Heart left ventricle (tissue), 16 donors: ENCODE results near the gene RPL39L. TPM values are rescaled to one million over a fixed set of nuclear protein-coding genes. Genes with fewer than 3 reads are reported as not detected.

Source experiments
- ATAC-seq, 4 donors: fragments of 200-7000 bp; cut with Tn5 transposase; one replicate each; pipeline ENCODE4 v1.9.1; 2020 to 2022; ENCODE audit warnings: moderate library complexity in 4 of 4, mild to moderate bottlenecking in 3 of 4, moderate number of reproducible peaks in 1 of 4
- DNase-seq, 5 donors: peaks; one replicate each; pipeline ENCODE4 v3.0.0-alpha.2; 2020
- H3K27ac ChIP-seq, 12 donors: fragments of 200-600 bp; sonication (generic) in 4 of 12; one replicate each; pipeline versions ENCODE4 v1.5.0 to v1.8.0; 2016 to 2022; ENCODE audit warnings: mild to moderate bottlenecking in 2 of 12
- H3K27me3 ChIP-seq, 9 donors: fragments of 200-600 bp; sonication (generic) in 2 of 9; one replicate each; pipeline versions ENCODE4 v1.5.1 to v1.8.0; 2016 to 2022; ENCODE audit warnings: mild to moderate bottlenecking in 3 of 9
- H3K36me3 ChIP-seq, 9 donors: fragments of 200-600 bp; sonication (generic) in 2 of 9; one replicate each; pipeline versions ENCODE4 v1.5.0 to v1.8.0; 2018 to 2022; ENCODE audit warnings: mild to moderate bottlenecking in 2 of 9
- H3K4me1 ChIP-seq, 12 donors: fragments of 200-600 bp; sonication (generic) in 4 of 12; one replicate each; pipeline versions ENCODE4 v1.5.0 to v1.8.0; 2016 to 2022; ENCODE audit warnings: mild to moderate bottlenecking in 3 of 12
- H3K4me3 ChIP-seq, 12 donors: fragments of 200-600 bp; sonication (generic) in 4 of 12; one replicate each; pipeline versions ENCODE4 v1.5.0 to v1.8.0; 2017 to 2022; ENCODE audit warnings: mild to moderate bottlenecking in 9 of 12, moderate library complexity in 4 of 12
- H3K9me3 ChIP-seq, 12 donors: fragments of 200-600 bp; sonication (generic) in 4 of 12; one replicate each; pipeline versions ENCODE4 v1.5.0 to v1.8.0; 2016 to 2022; ENCODE audit warnings: mild to moderate bottlenecking in 1 of 12
- CTCF ChIP-seq, 12 donors: fragments of 200-600 bp; sonication (generic) in 4 of 12; IDR thresholded peaks; one replicate each; pipeline versions ENCODE4 v1.5.0 to v1.8.0; 2018 to 2022; ENCODE audit warnings: antibody characterized with exemption in 12 of 12, mild to moderate bottlenecking in 5 of 12
- POLR2A ChIP-seq, 2 donors: fragments of 450-650 bp; IDR thresholded peaks; one replicate each; pipeline ENCODE4 v1.6.1; 2017; ENCODE audit warnings: antibody characterized with exemption in 2 of 2, mild to moderate bottlenecking in 2 of 2, moderate library complexity in 2 of 2
- WGBS, 4 donors: extraction: QIAGEN DNeasy Blood & Tissue Kit in 2 of 4; methylation state at CpG; one replicate each; pipeline versions ENCODE4 v1.1.5 to v1.1.7; 2013 to 2018; 5-methylcytosine and 5-hydroxymethylcytosine counted together
- intact Hi-C, 10 donors: fragments of 100-400 bp; cut with DNase I; formaldehyde crosslinking; loops; one replicate each; pipeline versions ENCODE4 v1.11.1 to v1.14.2; 2022
- polyA plus RNA-seq, 2 donors: library from polyadenylated mRNA; stranded (reverse); fragments of 200-250 nt; gene quantifications; one replicate each; pipeline ENCODE4 v1.2.3, GENCODE V29; 2013
- total RNA-seq, 9 donors: library from RNA; depleted of rRNA in 2 of 9; stranded (reverse); fragments of >200 nt in 2 of 9; fragmentation: NEBNext Ultra II Directional in 3 of 9; extraction: Animal tissue kit (Norgen Biotek cat#: 25700) in 3 of 9; gene quantifications; one replicate each; pipeline versions ENCODE4 v1.1.0 to v1.2.4, GENCODE V29; 2016 to 2023
- donor health status: ischemic (EF 13 %, LVEDD 7.1; RV severe dilation, severe dysfunction).
- donor health status: healthy with polysubstance abuse.
- donor health status: DM: no; HTN: yes; CAD: no.
- donor health status: DM: no; HTN: no; CAD: no.
- donor health status: ischemic (EF 25% LVEDD 6.9; RV normal size, moderate dysfunction).
- donor health status: ischemic (EF 25% LVEDD 5.7; RV mildly dilated, moderate dysfunction).
- donor health status: healthy.
- donor health status: DM: yes; HTN: yes; CAD: no.
- donor health status: ischemic (EF 35%, LVEDD 5.7; RV mildly dilated, moderate dysfunction).
- donor health status: nonischemic (EF 11% LVEDD 7.7; RV severe dilation, severe dysfunction).
- donor health status: DM: yes; HTN: yes; CAD: no.
- donor health status: PGD.
- donor health status: ischemic (EF 29% LVEDD 5.4; RV normal size, mild dysfunction).
- donor health status: nonischemic (EF 23%, LVEDD 6.1; RV moderate dilation, normal function).

Gene RPL39L
- total and polyA plus RNA-seq, 11 donors = 1.9 to 16.3 (median 4.6) TPM

GRCh38 chr3:187132666-187133065 lies 6.6 kb downstream of the RPL39L start:
- Histone ChIP-seq H3K4me3 (no peak overlapping the region), H3K27ac (no peak overlapping the region), H3K4me1 (peaks cover 0 to 23% (median 0%) of the 10 kb centered on the region in 12 donors), H3K36me3 (no peaks in the 10 kb centered on the region), H3K9me3 (no peaks in the 10 kb centered on the region), H3K27me3 (no peaks in the 10 kb centered on the region)
- intact Hi-C loops = no loop called here
- ATAC-seq (no peak), DNase-seq (no peak)
- WGBS, 4 donors = 91 to 98% (median 94%) methylated on average over 2 of the region's 2 CpGs
- TF ChIP-seq POLR2A (IDR thresholded peaks at IDR 0.05) = no peak
- no peak for TF ChIP-seq CTCF (IDR thresholded peaks at IDR 0.05)

DNA sequence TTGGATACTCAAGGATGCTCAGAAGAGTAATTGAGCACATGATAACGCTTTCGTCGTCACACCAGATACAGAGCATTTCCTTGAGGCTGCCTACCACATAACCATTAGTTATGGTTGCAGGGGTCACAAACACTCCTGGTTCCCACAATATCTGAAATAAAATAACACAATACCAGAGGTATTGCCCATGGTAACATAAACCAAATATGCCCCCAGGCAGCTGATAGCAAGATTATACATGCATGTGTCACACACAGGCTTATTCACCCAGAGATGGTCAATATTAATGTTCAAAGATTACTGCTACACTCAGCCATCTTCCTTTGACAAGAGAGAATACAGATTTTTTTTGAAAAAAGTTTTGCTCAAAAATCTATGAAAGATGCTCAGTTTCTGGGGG lies 7.3 kb downstream of the RPL39L start:
- Histone ChIP-seq H3K36me3 (no peaks in the 10 kb centered on the region), H3K9me3 (peaks cover 0 to 3% (median 0%) of the 10 kb centered on the region in 12 donors), H3K4me3 (no peak overlapping the region), H3K27ac (no peak overlapping the region), H3K4me1 (peaks cover 0 to 23% (median 0%) of the 10 kb centered on the region in 12 donors), H3K27me3 (no peaks in the 10 kb centered on the region)
- TF ChIP-seq POLR2A (IDR thresholded peaks at IDR 0.05) (no peak), CTCF (IDR thresholded peaks at IDR 0.05) (no peak)
- DNase-seq (no peak), ATAC-seq (no peak)
- 92 to 95% (median 94%) methylated on average over 3 of the region's 3 CpGs for WGBS, 4 donors
- intact Hi-C loops = no loop called here

DNA sequence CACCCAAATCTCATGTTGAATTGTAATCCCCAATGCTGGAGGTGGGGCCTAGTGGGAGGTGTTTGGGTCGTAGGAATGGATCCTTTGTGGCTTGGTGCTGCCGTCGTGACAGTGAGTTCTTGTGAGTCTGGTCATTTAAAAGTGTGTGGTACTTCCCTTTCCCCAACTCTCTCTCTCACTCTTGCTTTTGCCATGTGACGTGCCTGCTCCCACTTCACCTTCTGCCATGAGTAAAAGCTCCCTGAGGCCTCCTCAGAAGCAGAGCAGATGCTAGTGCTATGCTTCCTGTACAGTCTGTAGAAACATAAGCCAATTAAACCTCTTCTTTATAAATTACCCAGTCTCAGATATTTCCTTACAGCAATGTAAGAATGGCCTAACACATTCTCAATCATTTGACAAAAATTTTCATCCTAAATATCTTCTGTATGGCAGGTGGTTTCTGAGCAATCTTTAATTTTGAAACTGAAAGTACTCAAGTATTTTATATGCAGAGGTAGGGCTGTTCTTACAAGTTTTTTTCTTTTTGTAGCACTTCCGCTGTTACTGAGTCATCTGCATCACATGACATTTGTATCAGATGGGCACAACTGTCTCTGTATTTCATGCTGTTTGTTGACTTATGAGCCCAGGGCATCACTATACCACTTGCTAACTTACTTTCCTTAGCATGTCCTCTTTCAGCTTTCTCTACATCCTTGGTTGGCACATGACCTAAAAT lies 8.8 kb downstream of the RPL39L start:
- no peak for DNase-seq
- WGBS, 4 donors = 77 to 90% (median 81%) methylated on average over 5 of the region's 5 CpGs
- no peaks in the 10 kb centered on the region for H3K36me3 ChIP-seq
- H3K27ac ChIP-seq = peak overlapping the region in 7 of 12 donors; percentile 4 to 83 (median 22)
- H3K27me3 ChIP-seq = no peaks in the 10 kb centered on the region
- peaks cover 0 to 7% (median 0%) of the 10 kb centered on the region in 12 donors for H3K9me3 ChIP-seq
- intact Hi-C loops = no loop called here
- peaks cover 0 to 23% (median 0%) of the 10 kb centered on the region in 12 donors for H3K4me1 ChIP-seq
- no peak for TF ChIP-seq CTCF (IDR thresholded peaks at IDR 0.05)
- TF ChIP-seq POLR2A (IDR thresholded peaks at IDR 0.05) = no peak
- peak; percentile 47 to 93 (median 74) for ATAC-seq
- H3K4me3 ChIP-seq = peak overlapping the region in 2 of 12 donors; percentile 15 to 30

DNA sequence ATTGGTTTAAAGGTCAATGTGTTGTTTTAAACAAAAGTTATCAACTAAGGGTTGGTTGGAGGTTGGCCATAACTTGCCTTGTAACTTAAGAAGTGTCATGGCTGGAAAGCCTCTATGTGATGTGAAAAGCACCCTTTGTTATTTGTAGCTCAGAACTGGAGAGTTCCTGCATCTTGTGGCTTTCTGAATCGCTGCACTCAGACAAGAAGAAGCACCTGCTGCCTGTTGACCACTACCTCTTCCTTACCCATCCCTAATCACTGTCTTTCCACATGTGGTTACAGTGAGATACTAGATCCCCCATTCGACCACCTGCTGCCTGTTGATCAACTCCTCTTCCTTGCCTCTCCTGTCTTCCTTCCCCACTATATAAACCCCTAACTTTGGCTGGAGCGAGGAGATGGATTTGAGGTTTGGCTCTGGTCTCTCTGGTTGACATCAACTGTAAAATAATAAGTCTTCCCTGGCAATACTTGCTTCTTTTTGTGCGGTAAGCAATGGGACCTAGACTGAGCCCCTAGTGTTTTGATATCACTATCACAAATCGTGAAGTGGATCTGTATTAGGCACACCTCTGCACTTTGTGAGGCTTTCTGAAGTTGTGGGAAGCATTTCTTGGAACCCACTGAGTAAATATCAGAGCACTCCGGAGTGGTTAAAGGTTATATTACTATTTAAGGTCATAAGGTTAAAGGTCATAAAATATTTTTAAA lies 13.8 kb downstream of the RPL39L start:
- Histone ChIP-seq H3K27me3 (no peaks in the 10 kb centered on the region), H3K4me1 (peaks cover 0 to 6% (median 0%) of the 10 kb centered on the region in 12 donors), H3K36me3 (no peaks in the 10 kb centered on the region), H3K9me3 (peaks cover 0 to 7% (median 0%) of the 10 kb centered on the region in 12 donors), H3K27ac (no peak overlapping the region), H3K4me3 (no peak overlapping the region)
- intact Hi-C loops = no loop called here
- ATAC-seq (no peak), DNase-seq (no peak)
- TF ChIP-seq CTCF (IDR thresholded peaks at IDR 0.05) = no peak
- TF ChIP-seq POLR2A (IDR thresholded peaks at IDR 0.05) = no peak
- 75 to 90% (median 89%) methylated on average over 6 of the region's 6 CpGs for WGBS, 4 donors
